ENCODE data around the gene MBNL3. TPM values are rescaled to one million over a fixed set of nuclear protein-coding genes. Genes with fewer than 3 reads are reported as not detected.

The MBNL3 gene
- total RNA-seq, 4 donors from 2014 or later, result 4.6 to 40.8 (median 34.3) TPM

- 73 to 87% methylated on average over 3 to 7 of the region's 7 CpGs for WGBS, 2 donors (ENCODE audit: low coverage in 1 of 2)
- Histone ChIP-seq H3K4me3 (no peak overlapping the region), H3K36me3 (no peaks in the 10 kb centered on the region), H3K4me1 (no peaks in the 10 kb centered on the region), H3K27ac (no peak overlapping the region), H3K27me3 (no peaks in the 10 kb centered on the region), H3K9me3 (no peaks in the 10 kb centered on the region)
- in situ Hi-C loops (cut with MboI; ENCODE audit: low pct_ligation_motif_present in 1 of 4, low pct_unique_long_range_greater_than_20kb in 1 of 4, low sequenced_read_pairs in 3 of 4), result no loop called here
- intact Hi-C loops (cut with DNase I; ENCODE audit: low total_unique reads), result no loop called here
- TF ChIP-seq POLR2AphosphoS5 (IDR thresholded peaks at IDR 0.05), result no peak
- TF ChIP-seq POLR2A (IDR thresholded peaks at IDR 0.05), result no peak
- no peak for TF ChIP-seq EP300 (IDR thresholded peaks at IDR 0.05; ENCODE audit: low read depth)
- TF ChIP-seq, protein P1, sequence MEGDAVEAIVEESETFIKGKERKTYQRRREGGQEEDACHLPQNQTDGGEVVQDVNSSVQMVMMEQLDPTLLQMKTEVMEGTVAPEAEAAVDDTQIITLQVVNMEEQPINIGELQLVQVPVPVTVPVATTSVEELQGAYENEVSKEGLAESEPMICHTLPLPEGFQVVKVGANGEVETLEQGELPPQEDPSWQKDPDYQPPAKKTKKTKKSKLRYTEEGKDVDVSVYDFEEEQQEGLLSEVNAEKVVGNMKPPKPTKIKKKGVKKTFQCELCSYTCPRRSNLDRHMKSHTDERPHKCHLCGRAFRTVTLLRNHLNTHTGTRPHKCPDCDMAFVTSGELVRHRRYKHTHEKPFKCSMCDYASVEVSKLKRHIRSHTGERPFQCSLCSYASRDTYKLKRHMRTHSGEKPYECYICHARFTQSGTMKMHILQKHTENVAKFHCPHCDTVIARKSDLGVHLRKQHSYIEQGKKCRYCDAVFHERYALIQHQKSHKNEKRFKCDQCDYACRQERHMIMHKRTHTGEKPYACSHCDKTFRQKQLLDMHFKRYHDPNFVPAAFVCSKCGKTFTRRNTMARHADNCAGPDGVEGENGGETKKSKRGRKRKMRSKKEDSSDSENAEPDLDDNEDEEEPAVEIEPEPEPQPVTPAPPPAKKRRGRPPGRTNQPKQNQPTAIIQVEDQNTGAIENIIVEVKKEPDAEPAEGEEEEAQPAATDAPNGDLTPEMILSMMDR (IDR thresholded peaks at IDR 0.05), result no peak
- no peak for DNase-seq
These were observed 76.6 kb downstream of the MBNL3 start for GRCh38 chrX:132412208-132412607.

DNA sequence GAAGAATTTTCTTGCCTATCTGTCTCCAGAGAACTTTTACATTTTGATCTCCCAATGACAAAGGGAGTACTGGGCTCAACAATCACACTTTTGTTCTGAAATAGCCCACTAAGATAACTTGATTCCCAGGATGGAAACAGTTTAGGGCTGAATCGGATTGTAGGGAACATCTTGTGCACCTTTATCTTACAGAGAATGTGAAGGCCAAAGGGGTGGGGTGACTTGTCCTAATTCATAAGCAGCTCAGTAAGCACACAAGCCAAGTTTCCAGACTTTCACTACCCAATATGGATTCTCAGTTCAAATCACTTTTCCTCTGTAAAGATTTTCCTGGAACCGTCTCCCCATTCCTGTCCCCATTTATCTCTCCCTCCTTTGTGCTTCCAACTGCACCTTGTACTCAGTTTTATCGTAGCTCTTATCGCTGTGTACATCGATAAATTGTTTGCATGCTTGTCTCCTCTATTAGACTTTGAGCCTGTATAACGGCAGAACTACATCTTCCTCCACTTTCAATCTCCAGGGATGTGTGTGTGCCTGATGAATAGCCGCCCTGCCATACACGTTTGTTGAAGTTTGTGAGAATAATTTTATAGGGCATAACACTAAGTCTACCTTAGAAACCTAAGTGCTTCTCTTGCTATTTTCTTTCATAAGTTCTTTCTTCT lies 77.4 kb downstream of the MBNL3 start:
- no peaks in the 10 kb centered on the region for H3K4me1 ChIP-seq
- no peaks in the 10 kb centered on the region for H3K9me3 ChIP-seq
- intact Hi-C loops (cut with DNase I; ENCODE audit: low total_unique reads), result no loop called here
- WGBS, 2 donors (ENCODE audit: low coverage in 1 of 2), result 53 to 54% methylated on average over 4 to 8 of the region's 8 CpGs
- no peak overlapping the region for H3K4me3 ChIP-seq
- H3K27me3 ChIP-seq, result no peaks in the 10 kb centered on the region
- no peak for TF ChIP-seq POLR2AphosphoS5 (IDR thresholded peaks at IDR 0.05)
- TF ChIP-seq, protein P1 (IDR thresholded peaks at IDR 0.05), result no peak
- TF ChIP-seq EP300 (IDR thresholded peaks at IDR 0.05; ENCODE audit: low read depth), result no peak
- in situ Hi-C loops (cut with MboI; ENCODE audit: low pct_ligation_motif_present in 1 of 4, low pct_unique_long_range_greater_than_20kb in 1 of 4, low sequenced_read_pairs in 3 of 4), result no loop called here
- no peaks in the 10 kb centered on the region for H3K36me3 ChIP-seq
- DNase-seq, result no peak
- no peak overlapping the region for H3K27ac ChIP-seq

- Histone ChIP-seq H3K27me3 (no peaks in the 10 kb centered on the region), H3K27ac (no peak overlapping the region), H3K4me3 (no peak overlapping the region), H3K9me3 (no peaks in the 10 kb centered on the region), H3K36me3 (no peaks in the 10 kb centered on the region), H3K4me1 (no peaks in the 10 kb centered on the region)
- TF ChIP-seq POLR2A (IDR thresholded peaks at IDR 0.05) (no peak), POLR2AphosphoS5 (IDR thresholded peaks at IDR 0.05) (no peak)
- 59 to 80% methylated on average over 1 to 5 of the region's 5 CpGs for WGBS, 2 donors (ENCODE audit: low coverage in 1 of 2)
- intact Hi-C loops (cut with DNase I; ENCODE audit: low total_unique reads), result no loop called here
- DNase-seq, result no peak
- in situ Hi-C loops (cut with MboI; ENCODE audit: low pct_ligation_motif_present in 1 of 4, low pct_unique_long_range_greater_than_20kb in 1 of 4, low sequenced_read_pairs in 3 of 4), result no loop called here
These were observed 78.9 kb downstream of the MBNL3 start for GRCh38 chrX:132409780-132410556.

DNA sequence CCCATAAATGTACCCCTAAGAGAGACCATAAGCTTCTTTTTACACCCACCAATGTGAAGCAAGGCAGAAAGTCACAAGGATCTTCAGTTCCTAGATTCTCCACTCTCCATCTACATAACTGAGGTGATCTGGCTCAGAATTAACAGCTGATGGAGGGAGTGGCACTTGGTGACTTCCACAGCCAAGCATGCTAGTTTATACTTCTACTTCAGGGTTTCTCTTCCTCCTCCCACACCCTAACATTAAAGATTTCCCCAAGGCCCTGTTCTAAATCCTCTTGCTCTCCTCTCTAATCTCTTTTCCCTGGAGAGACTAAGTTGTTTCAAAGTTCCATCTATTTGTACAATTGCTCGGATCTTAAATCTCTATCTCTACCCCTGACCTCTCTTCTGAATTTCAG lies 81.1 kb downstream of the MBNL3 start:
- H3K27ac ChIP-seq, result no peak overlapping the region
- no peaks in the 10 kb centered on the region for H3K36me3 ChIP-seq
- no peak for TF ChIP-seq EP300 (IDR thresholded peaks at IDR 0.05; ENCODE audit: low read depth)
- no peak for TF ChIP-seq POLR2AphosphoS5 (IDR thresholded peaks at IDR 0.05)
- TF ChIP-seq, protein P1 (IDR thresholded peaks at IDR 0.05), result no peak
- no peak for TF ChIP-seq POLR2A (IDR thresholded peaks at IDR 0.05)
- H3K4me3 ChIP-seq, result no peak overlapping the region
- H3K27me3 ChIP-seq, result no peaks in the 10 kb centered on the region
- H3K4me1 ChIP-seq, result no peaks in the 10 kb centered on the region
- no peak for DNase-seq
- 77% methylated on average over 1 of the region's 1 CpG; no CpG with 5 or more reads in 1 of the 2 donors for WGBS, 2 donors (ENCODE audit: low coverage in 1 of 2)
- H3K9me3 ChIP-seq, result no peaks in the 10 kb centered on the region
- in situ Hi-C loops (cut with MboI; ENCODE audit: low pct_ligation_motif_present in 1 of 4, low pct_unique_long_range_greater_than_20kb in 1 of 4, low sequenced_read_pairs in 3 of 4), result no loop called here
- intact Hi-C loops (cut with DNase I; ENCODE audit: low total_unique reads), result no loop called here
